UCSD-AML1 (cell line): ENCODE results near the gene DIO3.
A peak's percentile ranks its signal among the peaks of the same experiment; 100 is the strongest.

Source experiments
- DNase-seq: peaks from one replicate; lab custom pipeline; 2025; ENCODE audit not compliant: unreplicated experiment; lab: John Stamatoyannopoulos, UW

Gene DIO3

DNA sequence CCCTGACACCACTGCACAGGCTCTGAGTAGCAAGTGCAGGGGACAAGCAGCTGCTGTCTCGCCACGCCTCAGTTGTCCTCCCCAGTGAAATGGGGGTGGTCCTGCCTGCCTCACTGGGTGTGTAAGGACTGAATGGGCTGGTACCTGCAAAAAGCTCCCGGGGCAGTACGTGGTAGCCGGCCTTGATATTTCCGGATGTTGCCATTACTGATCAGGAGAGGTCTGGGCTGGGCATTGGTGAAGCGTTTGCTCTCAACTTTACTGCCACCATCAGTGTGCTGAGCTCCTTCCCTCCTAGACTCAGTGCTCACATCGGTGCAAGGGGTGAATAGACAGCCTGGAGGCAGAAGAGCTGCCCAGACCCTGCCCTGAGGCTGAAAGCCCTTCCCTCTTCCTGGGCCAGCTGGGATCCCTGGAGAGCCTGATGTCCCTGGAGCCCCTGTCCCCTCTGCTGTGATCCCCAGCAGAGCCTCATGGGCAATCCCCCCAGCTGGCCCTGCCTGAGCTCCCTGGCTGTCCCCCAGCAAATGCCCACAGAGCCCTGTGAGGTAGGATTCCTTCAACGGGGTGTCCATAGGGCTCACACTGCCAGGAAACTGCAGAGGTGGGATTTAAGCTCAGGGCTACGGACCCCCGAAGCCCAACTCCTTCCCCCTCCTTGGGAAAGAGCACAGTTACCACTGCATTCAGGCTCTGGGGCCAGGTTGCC, 18.2 kb downstream of the DIO3 start:
- DNase-seq = no peak

GRCh38 chr14:101581806-101582205, 20.5 kb downstream of the DIO3 start:
- no peak for DNase-seq

- no peak for DNase-seq
Observed at GRCh38 chr14:101582294-101582693, 21.0 kb downstream of the DIO3 start.

GRCh38 chr14:101583006-101583714, 21.9 kb downstream of the DIO3 start:
- DNase-seq = no peak

DNA sequence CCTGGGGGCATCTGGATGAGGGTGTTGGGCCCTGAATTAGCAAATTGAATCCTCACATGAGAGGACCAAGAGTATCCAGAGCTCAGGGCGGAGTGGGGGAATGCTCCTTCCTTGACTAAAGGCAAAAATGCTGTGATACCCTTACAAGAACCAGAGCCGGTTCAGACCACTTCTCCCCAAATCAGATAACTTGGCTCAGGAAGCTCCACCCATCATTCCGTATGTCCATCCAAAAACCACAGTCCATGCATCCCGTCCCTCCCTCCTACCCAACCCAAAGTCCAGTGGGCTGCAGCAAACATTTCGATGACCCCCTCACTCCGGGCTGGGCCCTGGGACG, 22.4 kb downstream of the DIO3 start:
- DNase-seq = no peak

DNA sequence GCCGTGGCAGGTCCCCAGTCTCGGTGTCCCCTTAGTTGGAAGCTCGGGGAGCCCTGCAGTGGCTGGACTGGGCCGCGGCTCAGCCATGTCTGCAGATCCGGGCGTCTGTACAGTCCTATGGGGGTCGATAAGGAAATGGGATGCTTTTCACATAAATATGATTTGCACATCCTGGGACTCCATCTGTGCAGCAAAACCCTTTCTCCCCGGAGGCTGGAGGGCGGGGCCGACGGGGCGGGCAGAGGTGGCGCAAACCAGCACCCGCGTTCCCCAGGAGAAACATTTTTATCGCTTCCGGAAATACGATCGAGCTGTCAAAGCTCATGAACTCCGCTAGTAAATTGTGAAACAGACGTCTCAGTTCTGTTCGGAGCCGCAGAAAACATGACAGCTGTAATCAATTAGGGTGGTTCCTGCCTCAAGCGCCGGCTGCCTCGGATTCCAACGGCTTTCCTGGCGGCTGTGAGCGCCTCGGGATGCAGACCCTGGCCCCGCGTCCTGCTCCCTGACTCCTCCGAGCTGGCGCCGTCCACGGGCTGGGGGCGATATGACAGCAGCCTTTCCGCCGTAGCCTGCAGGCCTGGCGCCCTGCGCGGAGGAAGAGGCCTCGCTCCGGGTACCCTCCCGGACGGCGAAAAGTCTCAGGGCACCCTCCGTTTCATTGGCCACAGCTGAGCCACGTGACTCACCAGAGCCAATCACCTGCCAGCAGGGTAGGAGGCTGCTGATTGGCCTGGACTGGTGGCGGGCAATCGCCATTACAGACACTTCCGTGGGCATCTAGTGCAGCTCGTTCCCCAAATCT, 23.0 kb downstream of the DIO3 start:
- DNase-seq = peak; percentile 79

DNA sequence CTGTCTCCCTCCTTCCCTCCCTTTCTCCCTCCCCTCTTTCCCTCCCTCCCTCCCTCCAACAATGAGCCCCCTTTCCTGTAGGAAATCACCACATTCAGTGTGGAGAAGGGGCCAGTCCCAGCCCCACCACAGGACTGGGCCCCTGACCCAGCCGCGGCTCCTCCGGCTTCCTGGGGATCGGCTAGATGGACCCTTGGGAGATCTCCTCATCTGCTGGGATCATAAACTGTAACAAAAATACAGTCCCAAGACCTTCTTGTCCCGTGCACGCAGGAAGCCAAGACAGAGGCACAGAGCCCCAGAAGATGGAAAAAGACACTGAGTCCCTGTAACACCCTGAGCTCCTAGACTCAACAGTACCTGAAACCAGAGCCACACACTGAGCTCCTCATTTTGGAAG, 23.9 kb downstream of the DIO3 start:
- no peak for DNase-seq

GRCh38 chr14:101586531-101587430, 25.5 kb downstream of the DIO3 start:
- no peak for DNase-seq

- DNase-seq = no peak
Observed at GRCh38 chr14:101587441-101587911, 26.2 kb downstream of the DIO3 start.

- no peak for DNase-seq
Observed at GRCh38 chr14:101588286-101588975, 27.1 kb downstream of the DIO3 start.

DNA sequence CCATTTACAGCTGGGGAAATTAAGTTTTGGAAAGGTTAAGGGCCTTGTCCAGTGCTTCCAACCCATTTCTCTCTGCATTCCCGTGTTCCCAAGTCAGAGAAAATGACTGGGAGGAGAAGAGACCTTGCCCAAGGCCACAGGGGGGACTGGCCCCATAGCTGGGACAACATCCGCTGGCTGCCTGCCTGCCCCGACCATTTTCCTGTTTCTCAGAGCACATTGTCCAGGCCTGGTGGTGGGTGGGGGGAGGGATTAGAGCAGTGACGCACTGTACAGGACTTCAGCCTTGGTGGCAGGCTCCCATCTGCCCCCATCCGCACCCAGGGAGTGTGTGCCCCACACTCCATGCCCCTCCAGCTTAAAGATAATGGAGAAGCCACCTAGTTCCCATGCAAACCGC, 27.7 kb downstream of the DIO3 start:
- no peak for DNase-seq

DNA sequence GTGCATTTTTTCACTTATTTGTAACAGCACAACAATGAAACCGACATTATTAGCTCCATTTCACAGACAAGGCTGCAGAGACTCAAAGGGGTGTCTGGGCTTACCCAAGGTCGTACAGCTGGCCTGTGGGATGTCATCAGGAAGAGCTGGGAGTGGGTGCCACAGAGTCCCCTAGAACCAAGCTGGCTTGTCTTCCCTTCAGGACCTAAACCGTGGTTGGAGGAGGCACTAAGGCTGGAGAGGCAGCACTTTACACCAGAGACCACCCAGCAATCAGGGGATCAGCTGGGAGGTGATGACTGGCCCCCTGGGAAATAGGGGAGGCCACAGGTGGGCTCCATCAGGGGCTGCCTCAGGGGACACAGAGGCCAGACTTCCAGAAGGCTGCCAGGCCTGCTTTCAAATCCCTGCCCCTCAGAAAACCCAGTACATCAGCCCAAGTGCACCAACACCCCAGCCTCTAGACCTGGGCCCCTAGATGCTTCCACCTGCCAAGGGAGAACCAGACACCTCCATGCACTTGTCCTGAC, 28.3 kb downstream of the DIO3 start:
- DNase-seq = no peak

DNA sequence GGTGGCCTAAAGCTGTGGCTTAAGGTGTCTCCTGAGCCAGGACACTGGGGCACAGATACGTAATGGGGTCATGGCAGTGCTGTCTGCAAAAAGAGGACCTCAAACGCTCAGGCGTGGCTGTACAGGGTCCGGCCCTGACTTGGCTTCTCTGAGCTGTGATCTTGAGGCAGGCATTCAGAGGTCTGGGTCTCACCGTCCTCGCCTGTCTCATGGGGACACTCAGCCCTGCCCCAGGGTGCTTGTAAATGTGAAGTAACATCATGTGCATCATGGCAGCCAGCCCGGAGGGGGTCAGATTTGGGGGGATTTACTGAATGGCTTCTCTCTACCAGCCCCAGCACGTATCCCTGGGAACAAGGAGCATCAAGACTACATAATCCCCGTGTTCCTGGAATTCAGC, 28.8 kb downstream of the DIO3 start:
- DNase-seq = no peak

- no peak for DNase-seq
Observed at GRCh38 chr14:101590616-101591015, 29.3 kb downstream of the DIO3 start.

GRCh38 chr14:101591121-101591520, 29.8 kb downstream of the DIO3 start:
- no peak for DNase-seq

GRCh38 chr14:101591582-101591981, 30.3 kb downstream of the DIO3 start:
- DNase-seq = no peak

GRCh38 chr14:101593411-101594238, 32.3 kb downstream of the DIO3 start:
- DNase-seq = no peak

- DNase-seq = no peak
Observed at GRCh38 chr14:101594511-101595148, 33.3 kb downstream of the DIO3 start.

DNA sequence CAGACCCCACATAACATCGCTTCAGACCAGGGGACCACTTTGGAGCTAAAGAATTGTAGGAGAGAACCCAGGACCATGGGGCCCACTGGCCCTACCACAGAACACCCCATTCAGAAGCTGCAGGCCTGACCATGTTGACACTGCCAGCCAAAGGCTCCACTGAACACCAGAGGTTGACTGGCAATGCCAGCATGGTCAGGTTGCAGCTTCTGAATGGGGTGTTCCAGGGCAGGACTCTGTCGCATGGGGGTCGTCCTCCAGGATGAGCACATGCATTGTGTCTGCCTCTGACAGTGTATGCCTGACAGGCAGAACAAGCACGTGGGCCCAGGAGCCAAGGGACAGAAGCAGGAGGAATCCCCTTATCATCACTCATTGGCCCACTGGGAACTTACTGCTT, 34.1 kb downstream of the DIO3 start:
- no peak for DNase-seq
